ENCODE measurements around the gene ARPC4.
"Not testable (repeated sequence)": the region's sequence is repeated elsewhere in the genome, so short reads cannot be mapped to it uniquely, and the experiment has no call there.

ARPC4 gene

DNA sequence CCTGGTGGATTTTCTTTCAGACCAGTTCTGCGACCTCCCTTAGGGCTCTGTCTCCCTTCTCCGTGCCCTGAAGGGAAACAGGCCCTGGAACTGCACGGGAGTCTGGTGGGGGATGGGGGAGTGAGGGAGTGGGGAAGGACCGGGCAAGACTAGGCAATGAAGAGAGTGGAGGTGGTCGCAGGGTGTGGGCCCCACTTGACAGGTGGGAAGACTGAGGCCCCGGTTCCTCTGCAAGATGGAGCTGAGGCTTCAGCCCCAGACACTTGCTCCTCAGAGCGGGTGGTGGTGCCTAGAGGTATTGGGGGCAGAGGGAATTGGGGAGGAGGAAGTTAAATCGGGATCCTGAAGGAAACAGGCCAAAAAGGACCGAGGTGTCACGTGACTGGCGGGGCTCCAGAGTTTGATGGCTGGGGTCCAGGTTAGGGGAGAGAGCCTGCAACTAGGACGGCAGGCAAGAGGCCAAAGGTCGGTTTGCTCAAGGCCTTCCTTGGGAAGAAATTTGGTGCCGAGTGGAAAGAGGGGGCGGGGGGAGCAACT is 22.5 kb upstream of the ARPC4 start:
- peak; percentile 94 for DNase-seq (ENCODE audit: low spot score)

DNA sequence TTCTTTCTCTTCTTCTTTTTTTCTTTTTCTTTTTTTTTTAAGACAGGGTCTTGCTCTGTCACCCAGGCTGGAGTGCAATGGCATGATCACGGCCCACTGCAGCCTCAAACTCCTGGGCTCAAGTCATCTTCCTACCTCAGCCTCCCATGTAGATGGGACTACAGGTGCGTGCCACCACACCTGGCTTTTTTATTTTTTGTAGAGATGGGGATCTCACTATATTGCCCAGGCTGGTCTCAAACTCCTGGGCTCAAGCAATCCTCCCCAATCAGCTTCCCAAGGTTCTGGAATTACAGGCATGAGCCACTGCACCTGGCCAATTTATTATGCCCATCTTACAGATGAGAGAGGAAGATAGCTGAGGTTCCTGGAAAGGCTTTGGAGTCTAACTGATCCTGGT is 21.9 kb upstream of the ARPC4 start:
- DNase-seq (ENCODE audit: low spot score), result not testable (repeated sequence)

DNA sequence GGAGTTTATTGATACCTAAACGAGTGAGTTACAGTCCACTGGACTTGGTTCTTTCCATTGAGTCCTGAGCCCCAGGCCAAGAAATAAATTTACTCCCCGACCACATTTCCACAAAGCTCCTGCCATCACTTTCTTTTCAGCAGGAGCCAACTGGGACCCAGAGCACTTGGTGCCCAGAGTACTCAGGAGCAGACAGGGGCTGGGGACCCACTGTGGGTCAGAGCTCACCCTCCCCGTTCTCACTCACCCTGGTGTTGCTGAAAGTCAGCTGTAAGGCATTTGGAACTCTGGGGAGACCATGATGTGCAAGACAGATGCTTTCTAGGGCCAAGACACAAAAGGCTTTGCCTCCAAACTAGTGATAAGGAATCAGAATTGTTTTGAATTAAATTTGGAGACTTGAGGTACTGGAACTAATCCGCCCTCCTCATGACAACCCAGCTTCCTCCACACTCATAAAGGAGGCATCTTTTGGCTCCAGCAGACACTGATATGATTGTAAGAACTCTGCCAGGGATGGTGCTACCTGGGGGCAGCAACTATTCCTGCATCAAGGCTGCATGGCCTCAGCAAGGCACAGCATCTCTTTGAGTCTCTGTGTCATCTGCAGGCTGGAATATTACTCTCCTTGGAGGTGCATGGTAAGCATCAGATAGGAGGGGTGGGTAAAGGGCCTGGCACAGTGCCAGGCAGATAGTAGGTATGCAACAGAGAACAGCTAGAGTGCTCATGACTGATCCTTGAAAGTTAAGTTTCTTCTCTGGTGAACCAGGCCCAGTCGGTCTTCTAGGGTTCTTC is 15.8 kb upstream of the ARPC4 start:
- DNase-seq (ENCODE audit: low spot score), result no peak

DNA sequence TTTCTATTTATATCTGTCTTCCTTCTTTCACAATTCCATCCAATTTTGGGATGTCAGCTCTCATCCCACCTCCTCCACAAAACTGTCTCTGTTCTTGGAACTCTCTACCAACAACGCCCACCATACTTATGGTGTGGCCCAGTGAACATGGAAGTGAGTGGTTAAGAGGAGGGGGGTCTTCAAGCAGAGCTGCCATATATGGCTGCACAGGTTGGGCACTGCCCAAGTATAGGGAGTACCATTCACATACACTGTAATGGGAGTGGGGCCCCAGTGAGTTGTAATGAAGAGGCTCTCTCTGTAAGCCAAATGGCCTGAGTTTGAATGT is 15.2 kb upstream of the ARPC4 start:
- DNase-seq (ENCODE audit: low spot score), result no peak

DNA sequence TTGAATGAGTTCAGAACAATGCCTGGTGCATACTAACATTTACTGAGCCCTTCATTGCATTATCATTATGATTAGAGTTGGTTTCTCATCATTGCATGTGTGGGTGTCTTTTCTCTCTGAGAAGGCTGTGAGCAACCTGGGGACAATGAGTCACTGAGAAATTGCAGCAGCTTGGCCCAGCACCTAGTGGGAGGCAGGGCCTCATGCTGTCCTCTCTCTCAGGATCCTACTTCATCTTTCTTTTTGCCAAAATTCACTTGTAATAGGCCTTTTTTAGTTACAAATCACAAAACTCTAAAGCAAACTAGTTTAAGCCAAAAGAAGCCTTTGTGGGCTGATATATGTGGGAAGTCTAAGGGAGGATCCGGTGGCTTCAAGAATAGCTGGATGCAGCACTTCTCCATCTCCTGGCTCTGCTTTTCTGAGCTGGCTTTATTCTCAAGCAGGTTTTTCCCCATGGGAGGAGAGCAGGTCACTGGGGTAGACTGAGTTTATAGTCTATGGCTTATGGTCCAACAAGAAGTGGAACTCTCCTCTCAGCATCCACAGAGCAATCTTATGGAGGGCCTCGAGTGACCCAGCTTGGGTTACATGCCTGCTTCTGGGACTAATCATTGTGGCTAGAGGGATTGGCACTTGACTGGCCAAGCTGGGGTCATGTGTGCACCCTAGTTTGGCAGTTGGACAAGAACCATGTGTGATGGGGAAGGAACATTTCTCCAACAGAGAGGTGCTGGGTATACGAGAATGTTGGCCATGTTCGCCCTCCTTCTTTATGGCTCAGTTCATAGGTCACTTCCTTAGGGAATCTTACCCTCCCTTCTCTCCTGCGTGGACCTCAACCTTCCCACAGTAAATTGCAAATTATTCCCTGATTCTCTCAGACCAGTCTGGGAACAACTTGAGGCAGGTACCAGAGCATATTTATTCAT is 14.5 kb upstream of the ARPC4 start:
- DNase-seq (ENCODE audit: low spot score), result no peak

DNA sequence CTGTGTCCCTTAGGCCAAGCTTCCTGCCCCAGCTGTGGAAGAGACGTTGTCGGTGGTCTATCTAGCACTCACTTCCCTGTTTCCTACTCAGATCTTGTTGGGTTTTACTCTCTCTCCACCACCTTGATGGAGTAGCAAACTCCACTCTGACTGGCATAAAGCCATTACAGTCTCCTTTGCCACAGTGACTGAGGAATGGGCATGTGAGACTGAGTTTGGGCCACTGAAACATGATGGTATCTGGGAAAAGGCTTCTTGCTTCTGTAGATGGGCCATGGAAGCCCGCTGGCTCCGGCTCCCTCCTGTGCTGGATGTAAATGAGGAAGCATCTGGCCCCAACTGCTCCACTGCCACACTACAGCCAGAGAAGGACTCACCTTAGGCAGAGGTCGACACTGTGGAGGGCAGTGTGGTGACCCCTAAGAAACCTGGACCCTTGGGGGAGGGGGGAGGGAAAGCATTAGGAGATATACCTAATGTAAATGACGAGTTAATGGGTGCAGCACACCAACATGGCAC is 13.7 kb upstream of the ARPC4 start:
- no peak for DNase-seq (ENCODE audit: low spot score)

DNA sequence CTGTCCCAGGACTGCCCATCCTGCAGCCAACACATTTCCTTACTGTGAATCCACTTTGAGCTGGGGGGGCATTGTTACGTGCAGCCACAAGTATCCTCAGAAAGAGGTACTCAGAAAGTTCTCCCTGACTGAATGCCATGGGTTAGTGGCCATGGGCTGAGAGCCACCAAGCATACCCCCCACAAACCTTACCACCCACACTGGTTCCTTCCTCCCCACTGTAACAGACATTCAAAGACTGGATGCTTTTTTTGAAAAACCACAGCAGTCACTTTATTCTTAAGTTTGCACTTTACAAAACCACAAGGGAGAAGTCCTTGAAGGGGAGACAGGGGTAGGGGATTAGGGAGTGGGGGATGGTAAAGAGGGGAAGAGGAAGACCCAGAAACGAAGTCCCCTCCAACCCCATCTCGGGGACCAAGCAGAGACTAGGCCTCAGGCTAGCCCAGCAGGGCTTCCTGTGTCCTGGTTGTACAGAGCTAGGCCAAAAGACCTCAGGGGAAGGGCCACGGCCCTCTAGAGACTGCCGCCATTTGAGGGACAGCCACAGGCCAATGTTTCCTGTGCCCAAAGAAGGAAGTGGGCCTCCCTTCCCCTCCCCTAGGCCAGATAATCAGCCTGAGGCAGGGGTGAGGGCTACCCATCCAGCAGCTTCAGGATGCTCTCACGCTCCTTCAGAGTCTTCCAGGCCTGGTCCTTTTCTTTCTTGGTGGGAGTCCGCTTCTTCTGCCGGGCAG is 13.0 kb upstream of the ARPC4 start:
- no peak for DNase-seq (ENCODE audit: low spot score)

DNA sequence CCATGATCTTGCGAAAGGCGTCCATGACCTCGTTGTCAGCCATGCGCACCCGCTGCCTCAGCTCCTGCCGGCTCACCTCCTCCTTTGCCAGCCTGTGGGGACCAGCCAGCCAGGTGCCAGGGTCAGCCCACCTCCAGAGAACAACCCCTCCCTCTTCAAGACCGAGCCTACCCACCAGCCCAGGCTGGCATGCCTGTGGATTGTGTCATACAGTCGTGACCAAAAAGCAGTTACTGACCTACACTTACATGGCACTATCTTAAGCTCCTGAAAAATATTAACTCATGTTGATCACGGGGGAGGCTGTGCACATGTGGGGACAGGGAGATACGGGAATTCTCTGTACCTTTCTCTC is 12.4 kb upstream of the ARPC4 start:
- no peak for DNase-seq (ENCODE audit: low spot score)

DNA sequence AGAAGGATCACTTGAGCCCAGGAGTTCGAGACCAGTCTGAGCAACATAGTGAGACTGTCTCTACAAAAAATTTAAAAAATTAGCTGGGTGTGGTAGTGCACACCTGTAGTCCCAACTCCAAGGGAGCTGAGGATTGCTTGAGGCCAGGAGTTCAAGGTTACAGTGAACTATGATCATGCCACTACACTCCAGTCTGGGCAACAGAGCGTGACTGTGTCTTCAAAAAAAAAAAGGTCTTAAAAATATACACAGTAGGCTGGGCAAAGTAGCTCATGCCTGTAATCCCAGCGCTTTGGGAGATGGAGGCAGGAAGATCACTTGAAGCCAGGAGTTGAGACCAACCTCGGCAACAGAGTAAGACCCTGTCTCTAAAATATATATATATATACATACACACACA is 12.0 kb upstream of the ARPC4 start:
- no peak for DNase-seq (ENCODE audit: low spot score)

DNA sequence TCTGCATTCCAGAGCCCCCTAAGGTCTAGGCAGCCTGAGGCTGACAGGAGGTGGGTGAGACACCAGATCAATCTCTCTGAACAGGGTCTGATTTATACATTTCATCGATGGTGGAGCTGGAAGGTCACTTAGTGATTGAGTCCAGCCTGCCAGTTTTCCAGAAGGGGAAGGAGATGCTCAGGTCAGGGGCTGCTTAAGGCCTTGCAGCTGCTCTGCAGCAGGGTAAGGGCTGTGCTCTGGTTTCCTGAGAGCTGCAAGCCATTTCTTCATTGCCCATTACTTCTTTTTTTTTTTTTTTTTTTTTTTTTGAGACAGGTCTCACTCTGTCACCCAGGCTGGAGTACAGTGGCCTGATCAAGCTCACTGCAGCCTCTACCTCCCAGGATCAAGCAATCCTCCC is 11.3 kb upstream of the ARPC4 start:
- no peak for DNase-seq (ENCODE audit: low spot score)

DNA sequence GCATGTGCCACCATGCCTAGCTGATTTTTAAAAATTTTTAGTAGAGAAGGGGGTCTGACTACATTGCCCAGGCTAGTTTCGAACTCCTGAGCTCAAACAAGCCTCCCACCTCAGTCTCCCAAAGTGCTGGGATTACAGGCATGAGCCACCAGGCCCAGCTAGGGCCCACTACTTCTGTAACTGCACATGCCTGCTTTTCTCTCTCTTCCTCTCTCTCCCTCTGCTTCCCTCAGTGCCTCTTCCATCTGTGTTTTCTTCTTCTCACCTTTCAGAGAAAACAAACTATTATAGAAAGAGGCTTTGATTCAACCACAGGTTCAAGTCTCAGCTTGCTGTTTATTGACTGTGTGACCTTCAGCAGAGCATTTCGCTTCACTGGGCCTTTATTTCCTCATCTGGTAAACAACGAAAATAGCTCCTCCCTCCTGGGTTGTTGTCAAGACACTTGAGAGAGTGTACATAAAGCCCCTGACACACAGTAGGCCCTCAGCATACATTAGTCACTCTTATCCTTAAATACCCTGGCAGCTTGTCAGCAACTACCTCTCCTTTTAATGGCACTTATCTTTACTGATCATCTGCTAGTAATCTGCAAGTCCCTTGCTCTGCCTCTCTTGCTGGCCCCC is 10.8 kb upstream of the ARPC4 start:
- no peak for DNase-seq (ENCODE audit: low spot score)

DNA sequence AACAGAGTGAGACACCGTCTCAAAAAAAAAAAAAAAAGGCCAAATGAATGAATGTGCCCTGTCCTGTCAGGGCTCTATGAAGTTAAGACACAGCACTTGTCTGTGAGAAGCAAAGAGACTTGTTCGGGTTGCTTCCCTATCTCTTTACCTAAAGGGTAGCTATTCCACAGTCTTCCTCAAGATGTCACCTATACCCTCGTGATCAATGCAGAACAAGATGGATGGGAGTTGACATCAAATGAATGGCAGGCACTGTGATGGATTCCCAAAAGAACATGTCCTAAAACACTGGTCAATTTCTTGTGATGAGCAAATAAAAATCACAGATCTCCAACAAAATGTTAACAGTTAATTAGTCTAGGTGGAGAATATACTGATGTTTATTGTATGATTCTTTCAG is 10.1 kb upstream of the ARPC4 start:
- no peak for DNase-seq (ENCODE audit: low spot score)

DNA sequence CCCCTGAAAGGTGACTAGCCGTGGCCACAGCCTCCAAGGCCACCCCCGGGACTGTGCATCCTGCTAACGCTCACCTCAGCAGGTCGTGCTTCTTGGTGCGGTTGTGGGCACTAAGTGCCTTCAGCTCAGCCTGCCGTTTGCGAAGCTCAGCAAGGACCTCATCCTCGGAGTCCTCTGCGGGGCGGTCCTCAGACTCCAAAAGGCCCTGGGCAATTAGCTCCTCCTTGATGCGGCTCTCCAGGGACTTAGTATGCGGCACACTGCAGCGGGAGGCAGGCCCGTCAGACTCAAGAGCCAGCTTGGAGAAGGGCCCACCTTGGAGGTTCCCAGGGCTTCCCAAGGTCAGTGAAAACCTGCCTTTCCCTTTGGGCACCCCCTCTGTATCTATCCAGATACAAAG is 8.9 kb upstream of the ARPC4 start:
- DNase-seq (ENCODE audit: low spot score), result no peak

DNA sequence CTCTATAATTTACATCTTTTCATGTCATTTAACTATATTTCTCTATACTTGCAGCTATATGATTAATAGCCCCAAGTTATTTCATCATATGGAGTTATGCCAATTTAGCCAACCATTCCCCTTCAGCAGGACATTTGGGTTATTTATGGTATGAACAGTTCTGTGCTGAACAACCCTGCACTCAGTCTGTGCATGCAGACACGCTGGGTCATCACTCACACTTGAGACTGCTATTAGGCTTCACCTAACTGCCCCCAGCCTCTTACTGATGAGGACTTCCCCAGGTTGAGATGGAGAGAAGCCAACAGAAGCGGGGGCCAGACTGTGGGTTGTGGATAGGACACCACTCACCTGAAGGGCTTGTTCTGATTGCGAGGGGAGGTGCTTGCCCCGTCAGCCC is 7.9 kb upstream of the ARPC4 start:
- DNase-seq (ENCODE audit: low spot score), result no peak

DNA sequence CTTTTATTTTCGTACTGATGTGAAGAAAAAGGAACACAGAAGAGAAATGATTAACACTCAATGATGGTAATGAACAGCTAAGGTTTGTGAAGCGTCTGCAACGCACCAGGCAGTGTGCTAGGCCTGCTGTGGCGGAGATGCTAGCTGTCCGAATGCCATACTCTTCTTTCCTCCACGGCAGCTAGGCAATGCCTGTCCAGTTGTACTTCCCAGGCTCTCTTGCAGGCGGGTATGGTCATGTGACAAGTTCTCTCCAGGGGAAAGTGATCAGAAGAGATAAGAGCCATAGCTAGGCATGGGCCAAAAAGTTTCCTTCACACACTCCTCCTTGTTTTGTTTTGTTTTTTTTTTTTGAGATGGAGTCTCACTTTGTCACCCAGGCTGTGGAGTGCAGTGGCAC is 7.3 kb upstream of the ARPC4 start:
- DNase-seq (ENCODE audit: low spot score), result no peak

DNA sequence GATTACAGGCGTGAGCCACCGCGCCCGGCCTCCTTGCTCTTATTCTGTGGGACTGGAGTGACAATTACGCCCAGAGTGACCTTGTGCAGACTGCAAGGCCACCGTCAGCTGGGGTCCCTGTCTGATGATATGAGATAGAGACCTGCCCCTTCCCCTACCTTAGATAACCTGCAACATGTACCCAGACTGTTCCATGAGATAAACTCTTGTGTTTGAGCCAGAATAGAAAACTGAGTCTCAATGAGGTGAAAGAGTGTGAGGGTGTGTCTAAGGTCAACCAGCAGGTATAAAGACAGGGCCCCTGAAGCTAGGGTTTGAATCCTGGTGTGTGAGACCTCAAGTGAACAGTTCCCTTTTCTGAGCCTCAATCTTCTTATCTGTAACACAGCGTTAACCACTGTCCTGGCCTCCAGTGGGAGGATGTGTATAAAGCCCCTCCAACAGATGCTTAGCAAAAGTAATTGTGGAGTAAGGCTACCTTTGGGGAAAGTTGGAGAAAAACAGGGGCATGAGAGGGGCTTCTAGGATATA is 6.6 kb upstream of the ARPC4 start:
- no peak for DNase-seq (ENCODE audit: low spot score)

DNA sequence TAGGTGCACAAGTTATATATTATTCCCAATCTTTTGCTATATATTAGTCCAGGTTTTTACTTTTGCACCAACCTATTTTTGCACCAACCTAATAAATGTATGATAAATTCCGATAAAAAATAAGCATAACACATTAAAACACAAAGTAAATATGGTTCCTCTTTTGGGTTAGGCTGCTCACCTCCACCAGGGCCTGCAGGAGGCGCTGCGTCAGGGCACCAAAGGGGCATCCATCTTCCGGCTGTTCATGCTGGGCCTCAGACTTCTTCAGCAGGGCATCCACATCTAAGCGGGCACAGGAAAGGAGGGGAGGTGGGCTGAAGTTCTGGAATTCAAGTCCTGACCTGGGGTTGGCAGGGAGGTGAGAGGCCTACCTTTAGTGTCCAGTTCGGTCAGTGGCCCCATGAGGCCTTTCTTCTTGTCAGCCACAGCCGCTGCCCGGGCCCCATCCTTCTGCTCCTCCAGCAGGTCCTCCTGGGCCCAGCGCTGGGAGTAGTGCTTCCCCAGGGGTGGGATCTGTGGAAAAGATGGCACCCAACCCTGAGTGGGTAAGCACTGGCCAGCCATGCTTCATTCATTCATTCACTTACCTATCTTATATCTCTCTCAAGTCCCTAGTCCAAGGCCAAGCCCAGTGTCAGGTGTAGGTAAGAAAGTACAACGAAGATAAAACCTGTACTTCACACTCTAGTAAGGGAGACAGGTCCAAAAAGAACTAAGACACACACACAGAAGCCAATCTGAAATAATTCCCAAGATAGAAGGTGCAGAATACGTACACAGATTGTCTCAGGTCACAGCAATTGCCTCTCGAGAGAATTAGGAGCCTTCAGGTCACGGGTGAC is 5.8 kb upstream of the ARPC4 start:
- DNase-seq (ENCODE audit: low spot score), result no peak

DNA sequence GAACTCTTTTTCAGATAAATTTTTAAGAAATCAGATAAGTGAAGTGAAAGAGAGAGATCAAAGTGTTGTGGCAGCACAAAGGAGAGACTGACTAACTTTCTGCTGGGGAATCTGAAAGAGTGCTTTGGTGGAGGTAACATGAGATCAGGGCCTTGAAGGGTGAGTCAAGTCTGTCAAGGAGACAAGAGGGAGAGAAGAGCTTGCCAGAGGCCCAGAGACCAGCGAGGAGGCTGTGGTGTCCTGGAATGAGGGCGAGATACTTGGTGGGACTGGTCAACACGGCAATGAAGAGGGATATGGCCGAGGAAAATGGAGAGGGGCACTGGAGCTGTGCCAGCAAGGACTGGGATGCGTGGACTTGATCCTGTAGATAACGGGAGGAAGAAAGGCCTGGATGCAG is 5.2 kb upstream of the ARPC4 start:
- no peak for DNase-seq (ENCODE audit: low spot score)

DNA sequence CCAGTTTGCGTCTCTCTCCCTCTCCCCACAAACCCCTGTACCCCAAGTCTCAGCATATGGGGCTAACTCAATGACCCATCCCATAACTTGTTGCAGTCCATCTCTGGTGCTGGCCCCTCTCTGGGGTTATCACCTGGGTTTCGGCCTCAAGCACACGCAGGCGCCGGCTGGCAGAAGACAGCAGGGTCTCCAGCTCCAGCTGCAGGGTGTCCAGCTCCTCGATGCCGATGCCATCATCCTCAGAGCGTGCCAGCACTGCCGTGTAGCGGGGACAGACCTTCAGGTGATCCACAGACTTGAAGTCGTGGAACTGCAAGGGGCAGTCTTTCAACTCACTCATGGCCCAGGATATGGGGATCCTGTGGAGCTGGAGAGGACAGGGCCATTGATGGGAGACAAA is 1.8 kb upstream of the ARPC4 start:
- DNase-seq (ENCODE audit: low spot score), result no peak

DNA sequence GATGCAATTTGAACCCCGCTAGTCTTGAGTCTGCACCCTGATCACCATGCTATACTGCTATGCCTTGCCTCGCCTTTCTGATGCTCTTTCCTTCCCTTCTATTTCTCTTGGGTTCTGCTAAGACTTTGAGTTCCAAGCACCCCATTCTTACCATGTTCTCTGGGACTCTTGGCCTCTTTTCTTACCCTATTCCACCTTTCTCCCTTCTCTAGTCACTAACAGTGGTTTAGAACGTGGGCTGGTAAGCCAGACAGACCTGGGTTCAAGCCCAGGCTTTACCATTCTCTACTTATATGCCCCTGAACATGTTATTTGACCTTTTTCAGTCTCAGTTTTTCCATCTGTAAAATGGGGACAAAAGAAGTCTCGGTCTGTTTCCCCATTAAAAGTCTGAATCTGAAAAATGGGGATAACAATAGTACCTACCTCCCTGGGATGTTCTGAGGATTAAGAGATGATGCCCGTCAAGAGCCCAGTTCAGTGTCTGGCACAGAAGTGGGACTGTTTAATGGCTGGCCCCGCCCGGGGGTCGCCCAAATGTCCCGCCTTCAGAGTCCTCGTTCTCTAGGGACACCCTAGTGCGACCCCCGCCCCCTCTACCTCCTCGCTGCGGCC is 985 bp upstream of the ARPC4 start:
- DNase-seq (ENCODE audit: low spot score), result no peak
